NK-92 treated with Interleukin-12 subunit alpha and Interleukin-12 subunit beta, amount 100 ng/mL, for 24 hours (cell line): ENCODE measurements around the gene FAM174A.
"Not testable (repeated sequence)": the region's sequence is repeated elsewhere in the genome, so short reads cannot be mapped to it uniquely, and the experiment has no call there.

Source experiments
- DNase-seq: peaks from one replicate; lab custom pipeline; 2025; lab: John Stamatoyannopoulos, UW

The FAM174A gene

GRCh38 chr5:100576217-100576751 lies 41.1 kb downstream of the FAM174A start:
- no peak for DNase-seq

- DNase-seq: no peak
Measured at GRCh38 chr5:100577506-100577905, 42.3 kb downstream of the FAM174A start.

- no peak for DNase-seq
Measured at GRCh38 chr5:100584069-100584468, 48.9 kb downstream of the FAM174A start.

GRCh38 chr5:100584889-100585288 lies 49.7 kb downstream of the FAM174A start:
- DNase-seq: no peak

- no peak for DNase-seq
Measured at GRCh38 chr5:100590867-100591266, 55.7 kb downstream of the FAM174A start.

GRCh38 chr5:100595152-100595811 lies 60.1 kb downstream of the FAM174A start:
- DNase-seq: no peak

GRCh38 chr5:100595812-100596173 lies 60.6 kb downstream of the FAM174A start:
- no peak for DNase-seq

GRCh38 chr5:100598446-100598845 lies 63.3 kb downstream of the FAM174A start:
- no peak for DNase-seq

GRCh38 chr5:100600298-100600994 lies 65.3 kb downstream of the FAM174A start:
- DNase-seq: no peak

GRCh38 chr5:100603141-100603540 lies 68.0 kb downstream of the FAM174A start:
- no peak for DNase-seq

- DNase-seq: not testable (repeated sequence)
Measured at GRCh38 chr5:100604021-100604420, 68.8 kb downstream of the FAM174A start.

GRCh38 chr5:100609594-100609993 lies 74.4 kb downstream of the FAM174A start:
- no peak for DNase-seq

GRCh38 chr5:100614308-100614707 lies 79.1 kb downstream of the FAM174A start:
- DNase-seq: no peak

GRCh38 chr5:100615362-100615761 lies 80.2 kb downstream of the FAM174A start:
- no peak for DNase-seq

- no peak for DNase-seq
Measured at GRCh38 chr5:100616291-100616690, 81.1 kb downstream of the FAM174A start.

GRCh38 chr5:100616981-100617380 lies 81.8 kb downstream of the FAM174A start:
- DNase-seq: no peak

GRCh38 chr5:100623719-100624118 lies 88.5 kb downstream of the FAM174A start:
- DNase-seq: no peak

- DNase-seq: no peak
Measured at GRCh38 chr5:100634937-100635534, 99.9 kb downstream of the FAM174A start.
